Medulla oblongata (tissue), 1 donor: Measurements from ENCODE around the gene PCDHGA5.
"Not testable (repeated sequence)": the region's sequence is repeated elsewhere in the genome, so short reads cannot be mapped to it uniquely, and the experiment has no call there.

Experiments used
- DNase-seq: peaks from one replicate; pipeline ENCODE4 v3.0.0-alpha.2; 2015; ENCODE audit errors: extremely low spot score

The PCDHGA5 gene

DNA sequence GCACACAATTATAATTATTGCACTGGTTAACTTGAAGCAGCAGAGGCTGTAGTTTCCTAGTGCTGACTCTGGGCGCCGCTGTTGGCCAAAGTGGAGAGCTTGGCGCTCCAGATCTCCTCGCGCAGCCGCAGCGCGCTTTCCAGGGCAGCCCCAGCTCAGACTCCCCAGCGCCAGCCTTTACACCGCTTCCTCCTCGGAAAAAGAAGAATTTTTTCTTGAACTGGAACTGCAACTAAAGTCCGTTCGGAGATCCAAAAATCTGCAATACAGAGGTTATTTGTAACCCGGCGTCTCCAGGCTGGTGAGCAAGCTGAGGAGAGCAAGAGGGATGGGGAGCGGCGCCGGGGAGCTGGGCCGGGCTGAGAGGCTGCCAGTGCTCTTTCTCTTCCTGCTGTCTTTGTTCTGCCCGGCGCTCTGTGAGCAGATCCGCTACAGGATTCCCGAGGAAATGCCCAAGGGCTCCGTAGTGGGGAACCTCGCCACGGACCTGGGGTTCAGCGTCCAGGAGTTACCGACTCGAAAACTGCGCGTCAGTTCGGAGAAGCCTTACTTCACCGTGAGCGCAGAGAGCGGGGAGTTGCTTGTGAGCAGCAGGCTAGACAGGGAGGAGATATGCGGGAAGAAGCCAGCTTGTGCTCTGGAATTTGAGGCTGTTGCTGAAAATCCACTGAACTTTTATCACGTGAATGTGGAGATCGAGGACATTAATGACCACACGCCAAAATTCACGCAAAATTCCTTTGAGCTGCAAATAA lies 23.8 kb downstream of the PCDHGA5 start, which contains the start of gene PCDHGB4:
Gene PCDHGB4 (plus strand): TSS at position 142 of the 755 bp plus-strand sequence. CDS start 187 bp downstream, at position 329.
- DNase-seq = peak; percentile 4

DNA sequence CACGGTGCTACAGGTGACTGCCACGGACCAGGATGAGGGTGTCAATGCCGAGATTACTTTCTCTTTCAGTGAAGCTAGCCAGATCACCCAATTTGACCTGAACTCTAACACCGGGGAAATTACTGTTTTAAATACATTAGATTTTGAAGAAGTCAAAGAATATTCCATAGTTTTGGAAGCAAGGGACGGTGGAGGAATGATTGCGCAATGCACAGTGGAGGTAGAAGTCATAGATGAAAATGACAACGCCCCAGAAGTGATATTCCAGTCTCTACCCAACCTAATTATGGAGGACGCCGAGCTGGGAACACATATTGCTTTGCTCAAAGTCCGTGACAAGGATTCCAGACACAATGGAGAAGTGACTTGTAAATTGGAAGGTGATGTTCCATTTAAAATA lies 24.7 kb downstream of the PCDHGA5 start:
- DNase-seq = no peak

DNA sequence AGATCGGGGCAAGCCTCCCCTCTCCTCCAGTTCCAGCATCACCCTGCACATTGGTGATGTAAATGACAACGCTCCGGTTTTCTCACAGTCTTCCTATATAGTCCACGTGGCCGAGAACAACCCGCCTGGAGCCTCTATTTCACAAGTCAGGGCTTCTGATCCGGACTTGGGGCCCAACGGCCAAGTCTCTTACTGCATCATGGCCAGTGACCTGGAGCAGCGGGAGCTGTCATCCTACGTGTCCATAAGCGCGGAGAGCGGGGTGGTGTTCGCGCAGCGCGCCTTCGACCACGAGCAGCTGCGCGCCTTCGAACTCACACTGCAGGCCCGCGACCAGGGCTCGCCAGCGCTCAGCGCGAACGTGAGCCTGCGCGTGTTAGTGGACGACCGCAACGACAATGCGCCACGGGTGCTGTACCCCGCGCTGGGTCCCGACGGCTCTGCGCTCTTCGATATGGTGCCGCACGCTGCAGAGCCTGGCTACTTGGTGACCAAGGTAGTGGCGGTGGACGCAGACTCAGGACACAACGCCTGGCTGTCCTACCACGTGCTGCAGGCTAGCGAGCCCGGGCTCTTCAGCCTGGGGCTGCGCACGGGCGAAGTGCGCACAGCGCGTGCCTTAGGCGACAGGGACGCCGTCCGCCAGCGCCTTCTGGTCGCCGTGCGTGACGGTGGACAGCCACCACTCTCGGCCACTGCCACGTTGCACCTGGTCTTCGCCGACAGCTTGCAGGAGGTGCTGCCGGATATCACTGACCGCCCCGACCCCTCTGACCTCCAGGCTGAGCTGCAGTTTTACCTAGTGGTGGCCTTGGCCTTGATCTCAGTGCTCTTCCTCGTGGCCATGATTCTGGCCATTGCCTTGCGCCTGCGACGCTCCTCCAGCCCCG lies 25.4 kb downstream of the PCDHGA5 start:
- DNase-seq = no peak

DNA sequence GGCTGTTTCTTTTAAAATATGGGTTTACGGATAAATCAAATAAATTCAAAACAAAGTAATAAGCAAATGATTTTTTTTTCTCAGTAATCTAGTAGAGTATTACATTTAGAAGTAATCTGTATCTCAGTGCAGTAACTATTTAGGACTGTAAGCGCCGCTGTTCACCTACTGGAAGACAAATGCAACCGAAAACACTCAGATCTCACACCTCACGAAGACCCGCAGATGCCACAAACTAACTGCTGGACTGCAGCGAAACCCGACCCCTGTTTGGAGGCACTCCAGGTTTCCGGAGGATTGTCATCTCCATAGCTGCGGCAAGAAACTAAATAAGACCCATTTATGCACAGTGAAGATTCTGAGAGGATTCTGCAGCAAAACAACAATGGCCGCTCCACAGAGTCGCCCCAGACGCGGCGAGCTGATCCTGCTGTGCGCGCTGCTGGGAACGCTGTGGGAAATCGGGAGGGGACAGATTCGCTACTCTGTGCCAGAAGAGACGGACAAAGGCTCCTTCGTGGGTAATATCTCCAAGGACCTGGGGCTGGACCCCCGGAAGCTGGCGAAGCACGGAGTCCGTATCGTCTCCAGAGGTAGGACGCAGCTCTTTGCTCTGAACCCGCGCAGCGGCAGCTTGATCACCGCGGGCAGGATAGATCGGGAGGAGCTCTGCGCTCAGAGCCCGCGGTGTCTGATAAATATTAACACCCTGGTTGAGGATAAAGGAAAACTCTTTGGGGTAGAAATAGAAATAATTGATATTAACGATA lies 28.7 kb downstream of the PCDHGA5 start, which contains the start of gene PCDHGA8:
Gene PCDHGA8 (plus strand): TSS at position 205 of the 770 bp plus-strand sequence. CDS start 181 bp downstream, at position 386.
- no peak for DNase-seq

DNA sequence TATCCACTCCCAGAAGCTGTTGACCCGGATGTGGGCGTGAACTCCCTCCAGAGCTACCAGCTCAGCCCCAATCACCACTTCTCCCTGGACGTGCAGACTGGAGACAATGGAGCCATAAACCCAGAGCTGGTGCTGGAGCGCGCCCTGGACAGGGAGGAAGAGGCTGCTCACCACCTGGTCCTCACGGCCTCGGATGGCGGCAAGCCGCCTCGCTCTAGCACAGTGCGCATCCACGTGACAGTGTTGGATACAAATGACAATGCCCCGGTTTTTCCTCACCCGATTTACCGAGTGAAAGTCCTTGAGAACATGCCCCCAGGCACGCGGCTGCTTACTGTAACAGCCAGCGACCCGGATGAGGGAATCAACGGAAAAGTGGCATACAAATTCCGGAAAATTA lies 29.3 kb downstream of the PCDHGA5 start:
- DNase-seq = no peak

DNA sequence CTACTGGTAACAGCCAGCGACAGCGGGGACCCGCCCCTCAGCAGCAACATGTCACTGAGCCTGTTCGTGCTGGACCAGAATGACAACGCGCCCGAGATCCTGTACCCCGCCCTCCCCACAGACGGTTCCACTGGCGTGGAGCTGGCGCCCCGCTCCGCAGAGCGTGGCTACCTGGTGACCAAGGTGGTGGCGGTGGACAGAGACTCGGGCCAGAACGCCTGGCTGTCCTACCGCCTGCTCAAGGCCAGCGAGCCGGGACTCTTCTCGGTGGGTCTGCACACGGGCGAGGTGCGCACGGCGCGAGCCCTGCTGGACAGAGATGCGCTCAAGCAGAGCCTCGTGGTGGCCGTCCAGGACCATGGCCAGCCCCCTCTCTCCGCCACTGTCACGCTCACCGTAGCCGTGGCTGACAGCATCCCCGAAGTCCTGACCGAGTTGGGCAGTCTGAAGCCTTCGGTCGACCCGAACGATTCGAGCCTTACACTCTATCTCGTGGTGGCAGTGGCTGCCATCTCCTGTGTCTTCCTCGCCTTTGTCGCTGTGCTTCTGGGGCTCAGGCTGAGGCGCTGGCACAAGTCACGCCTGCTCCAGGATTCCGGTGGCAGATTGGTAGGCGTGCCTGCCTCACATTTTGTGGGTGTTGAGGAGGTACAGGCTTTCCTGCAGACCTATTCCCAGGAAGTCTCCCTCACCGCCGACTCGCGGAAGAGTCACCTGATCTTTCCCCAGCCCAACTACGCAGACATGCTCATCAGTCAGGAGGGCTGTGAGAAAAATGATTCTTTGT lies 30.6 kb downstream of the PCDHGA5 start:
- DNase-seq = not testable (repeated sequence)

DNA sequence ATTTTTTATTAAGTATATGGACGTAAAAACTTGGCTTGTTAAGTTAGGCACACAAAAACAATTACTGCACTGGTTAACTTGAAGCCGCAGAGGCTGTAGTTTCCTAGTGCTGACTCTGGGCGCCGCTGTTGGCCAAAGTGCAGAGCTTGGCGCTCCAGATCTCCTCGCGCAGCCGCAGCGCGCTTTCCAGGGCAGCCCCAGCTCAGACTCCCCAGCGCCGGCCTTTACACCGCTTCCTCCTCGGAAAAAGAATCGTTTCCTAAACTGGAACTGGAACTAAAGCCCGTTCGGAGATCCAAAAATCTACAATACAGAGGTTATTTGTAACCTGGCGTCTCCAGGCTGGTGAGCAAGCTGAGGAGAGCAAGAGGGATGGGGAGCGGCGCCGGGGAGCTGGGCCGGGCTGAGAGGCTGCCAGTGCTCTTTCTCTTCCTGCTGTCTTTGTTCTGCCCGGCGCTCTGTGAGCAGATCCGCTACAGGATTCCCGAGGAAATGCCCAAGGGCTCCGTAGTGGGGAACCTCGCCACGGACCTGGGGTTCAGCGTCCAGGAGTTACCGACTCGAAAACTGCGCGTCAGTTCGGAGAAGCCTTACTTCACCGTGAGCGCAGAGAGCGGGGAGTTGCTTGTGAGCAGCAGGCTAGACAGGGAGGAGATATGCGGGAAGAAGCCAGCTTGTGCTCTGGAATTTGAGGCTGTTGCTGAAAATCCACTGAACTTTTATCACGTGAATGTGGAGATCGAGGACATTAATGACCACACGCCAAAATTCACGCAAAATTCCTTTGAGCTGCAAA lies 34.0 kb downstream of the PCDHGA5 start, which contains the start of gene PCDHGB5:
Gene PCDHGB5 (plus strand): TSS at position 192 of the 796 bp plus-strand sequence. CDS start 181 bp downstream, at position 373.
- DNase-seq = peak; percentile 12

DNA sequence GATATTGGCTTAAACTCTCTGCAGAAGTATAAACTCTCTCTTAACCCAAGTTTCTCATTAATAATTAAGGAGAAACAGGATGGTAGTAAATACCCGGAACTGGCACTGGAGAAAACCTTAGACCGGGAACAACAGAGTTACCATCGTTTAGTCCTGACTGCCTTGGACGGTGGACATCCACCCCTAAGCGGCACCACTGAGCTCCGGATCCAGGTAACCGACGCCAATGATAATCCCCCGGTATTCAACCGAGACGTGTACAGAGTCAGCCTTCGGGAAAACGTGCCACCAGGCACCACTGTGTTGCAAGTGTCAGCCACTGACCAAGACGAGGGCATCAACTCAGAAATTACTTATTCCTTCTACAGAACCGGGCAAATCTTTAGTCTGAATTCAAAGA lies 34.6 kb downstream of the PCDHGA5 start:
- DNase-seq = no peak

DNA sequence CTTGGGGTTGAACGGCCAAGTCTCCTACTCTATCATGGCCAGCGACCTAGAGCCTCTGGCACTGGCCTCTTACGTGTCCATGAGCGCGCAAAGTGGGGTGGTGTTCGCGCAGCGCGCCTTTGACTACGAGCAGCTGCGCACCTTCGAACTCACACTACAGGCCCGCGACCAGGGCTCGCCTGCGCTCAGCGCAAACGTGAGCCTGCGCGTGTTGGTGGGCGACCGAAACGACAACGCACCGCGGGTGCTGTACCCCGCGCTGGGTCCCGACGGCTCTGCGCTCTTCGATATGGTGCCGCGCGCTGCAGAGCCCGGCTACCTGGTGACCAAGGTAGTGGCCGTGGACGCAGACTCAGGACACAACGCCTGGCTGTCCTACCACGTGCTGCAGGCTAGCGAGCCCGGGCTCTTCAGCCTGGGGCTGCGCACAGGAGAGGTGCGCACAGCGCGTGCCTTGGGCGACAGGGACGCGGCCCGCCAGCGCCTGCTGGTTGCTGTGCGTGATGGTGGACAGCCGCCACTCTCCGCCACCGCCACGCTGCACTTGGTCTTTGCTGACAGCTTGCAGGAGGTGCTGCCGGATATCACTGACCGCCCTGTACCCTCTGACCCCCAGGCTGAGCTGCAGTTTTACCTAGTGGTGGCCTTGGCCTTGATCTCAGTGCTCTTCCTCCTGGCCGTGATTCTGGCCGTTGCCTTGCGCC lies 35.7 kb downstream of the PCDHGA5 start:
- DNase-seq = no peak

DNA sequence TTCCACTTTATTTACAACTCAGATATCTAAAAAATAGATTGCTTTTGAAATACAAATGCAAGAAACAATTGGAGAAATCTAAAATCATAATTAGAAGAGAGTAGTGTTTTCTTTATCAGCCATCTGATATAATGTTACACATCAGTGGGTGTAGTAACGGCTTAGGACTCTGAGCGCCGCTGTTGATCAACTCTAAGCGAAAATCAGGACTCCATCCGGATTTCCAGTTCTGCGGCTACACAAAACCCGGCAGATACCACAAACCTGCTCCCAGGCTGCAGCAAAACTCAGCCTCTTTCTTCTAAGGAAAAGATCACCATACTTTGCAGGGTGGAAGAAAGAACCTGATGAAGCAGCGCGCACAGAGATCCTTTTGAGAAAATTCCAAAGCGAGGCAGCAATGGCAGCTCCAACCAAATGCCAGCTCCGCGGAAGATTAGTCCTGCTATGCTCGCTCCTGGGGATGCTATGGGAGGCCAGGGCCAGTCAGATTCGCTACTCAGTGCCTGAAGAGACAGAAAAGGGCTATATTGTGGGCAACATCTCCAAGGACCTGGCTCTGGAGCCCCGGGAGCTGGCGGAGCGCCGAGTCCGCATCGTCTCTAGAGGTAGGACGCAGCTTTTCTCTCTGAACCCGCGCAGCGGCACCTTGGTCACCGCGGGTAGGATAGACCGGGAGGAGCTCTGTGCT lies 38.7 kb downstream of the PCDHGA5 start, which contains the start of gene PCDHGA9:
Gene PCDHGA9 (plus strand): TSS at position 226 of the 691 bp plus-strand sequence. CDS start 175 bp downstream, at position 401.
- peak; percentile 27 for DNase-seq

DNA sequence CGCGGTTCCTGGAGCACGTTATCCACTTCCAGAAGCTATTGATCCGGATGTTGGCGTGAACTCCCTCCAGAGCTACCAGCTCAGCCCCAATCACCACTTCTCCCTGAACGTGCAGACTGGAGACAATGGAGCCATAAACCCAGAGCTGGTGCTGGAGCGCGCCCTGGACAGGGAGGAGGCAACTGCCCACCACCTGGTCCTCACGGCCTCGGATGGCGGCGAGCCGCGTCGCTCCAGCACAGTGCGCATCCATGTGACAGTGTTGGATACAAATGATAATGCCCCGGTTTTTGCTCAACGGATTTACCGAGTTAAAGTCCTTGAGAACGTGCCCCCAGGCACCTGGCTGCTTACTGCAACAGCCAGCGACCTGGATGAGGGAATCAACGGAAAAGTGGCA lies 39.4 kb downstream of the PCDHGA5 start:
- DNase-seq = no peak

DNA sequence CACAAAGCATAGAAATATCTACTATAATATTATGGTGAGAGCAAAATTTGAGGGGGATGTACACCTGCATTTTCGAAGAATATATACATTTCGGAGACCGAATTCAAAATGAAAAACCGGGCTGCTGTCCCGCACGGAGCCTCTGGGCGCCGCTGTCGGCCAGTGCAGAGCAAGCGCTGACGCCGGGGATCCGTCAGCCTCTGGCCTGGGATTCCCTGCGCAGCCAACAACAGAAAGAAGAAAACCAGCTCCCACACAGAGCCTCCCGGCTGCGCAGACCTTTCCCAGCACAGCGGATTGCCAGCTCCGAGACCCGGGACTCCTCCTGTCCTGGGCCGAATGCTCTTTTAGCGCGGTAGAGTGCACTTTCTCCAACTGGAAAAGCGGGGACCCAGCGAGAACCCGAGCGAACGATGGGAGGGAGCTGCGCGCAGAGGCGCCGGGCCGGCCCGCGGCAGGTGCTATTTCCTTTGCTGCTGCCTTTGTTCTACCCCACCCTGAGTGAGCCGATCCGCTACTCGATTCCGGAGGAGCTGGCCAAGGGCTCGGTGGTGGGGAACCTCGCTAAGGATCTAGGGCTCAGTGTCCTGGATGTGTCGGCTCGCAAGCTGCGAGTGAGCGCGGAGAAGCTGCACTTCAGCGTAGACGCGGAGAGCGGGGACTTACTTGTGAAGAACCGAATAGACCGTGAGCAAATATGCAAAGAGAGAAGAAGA lies 44.0 kb downstream of the PCDHGA5 start, which contains the start of gene PCDHGB6:
Gene PCDHGB6 (plus strand): TSS at position 232 of the 716 bp plus-strand sequence. CDS start 182 bp downstream, at position 414.
- DNase-seq = not testable (repeated sequence)

DNA sequence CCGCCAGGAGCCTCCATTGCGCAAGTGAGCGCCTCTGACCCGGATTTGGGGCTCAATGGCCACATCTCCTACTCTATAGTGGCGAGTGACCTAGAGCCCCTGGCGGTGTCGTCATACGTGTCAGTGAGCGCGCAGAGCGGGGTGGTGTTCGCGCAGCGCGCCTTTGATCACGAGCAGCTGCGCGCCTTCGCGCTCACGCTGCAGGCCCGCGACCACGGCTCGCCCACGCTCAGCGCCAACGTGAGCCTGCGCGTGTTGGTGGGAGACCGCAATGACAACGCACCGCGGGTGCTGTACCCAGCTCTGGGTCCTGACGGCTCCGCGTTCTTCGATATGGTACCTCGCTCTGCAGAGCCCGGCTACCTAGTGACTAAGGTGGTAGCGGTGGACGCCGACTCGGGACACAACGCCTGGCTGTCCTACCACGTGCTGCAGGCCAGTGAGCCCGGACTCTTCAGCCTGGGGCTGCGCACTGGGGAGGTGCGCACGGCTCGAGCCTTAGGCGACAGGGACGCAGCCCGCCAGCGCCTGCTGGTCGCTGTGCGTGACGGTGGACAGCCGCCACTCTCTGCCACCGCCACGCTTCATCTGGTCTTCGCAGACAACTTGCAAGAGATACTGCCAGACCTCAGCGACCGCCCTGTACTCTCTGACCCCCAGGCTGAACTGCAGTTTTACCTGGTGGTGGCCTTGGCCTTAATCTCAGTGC lies 45.8 kb downstream of the PCDHGA5 start:
- DNase-seq = no peak

DNA sequence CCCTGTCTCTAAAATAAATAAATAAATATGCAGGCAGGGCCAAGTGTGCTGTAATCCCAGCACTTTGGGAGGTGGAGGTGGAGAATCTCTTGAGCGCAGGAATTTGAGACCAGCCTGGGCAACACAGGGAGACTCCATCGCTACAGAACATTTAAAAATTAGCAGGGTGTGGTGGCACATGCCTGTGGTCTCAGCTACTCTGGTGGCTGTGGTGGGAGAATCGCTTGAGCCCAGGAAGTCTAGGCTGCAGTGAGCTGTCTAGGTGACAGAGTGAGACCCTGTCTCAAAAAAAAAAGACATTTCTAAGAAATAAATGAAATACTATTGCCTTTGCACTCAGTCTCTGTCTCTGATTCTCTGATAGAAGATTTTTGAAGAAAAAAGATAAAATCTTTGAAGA lies 47.6 kb downstream of the PCDHGA5 start:
- DNase-seq = no peak

DNA sequence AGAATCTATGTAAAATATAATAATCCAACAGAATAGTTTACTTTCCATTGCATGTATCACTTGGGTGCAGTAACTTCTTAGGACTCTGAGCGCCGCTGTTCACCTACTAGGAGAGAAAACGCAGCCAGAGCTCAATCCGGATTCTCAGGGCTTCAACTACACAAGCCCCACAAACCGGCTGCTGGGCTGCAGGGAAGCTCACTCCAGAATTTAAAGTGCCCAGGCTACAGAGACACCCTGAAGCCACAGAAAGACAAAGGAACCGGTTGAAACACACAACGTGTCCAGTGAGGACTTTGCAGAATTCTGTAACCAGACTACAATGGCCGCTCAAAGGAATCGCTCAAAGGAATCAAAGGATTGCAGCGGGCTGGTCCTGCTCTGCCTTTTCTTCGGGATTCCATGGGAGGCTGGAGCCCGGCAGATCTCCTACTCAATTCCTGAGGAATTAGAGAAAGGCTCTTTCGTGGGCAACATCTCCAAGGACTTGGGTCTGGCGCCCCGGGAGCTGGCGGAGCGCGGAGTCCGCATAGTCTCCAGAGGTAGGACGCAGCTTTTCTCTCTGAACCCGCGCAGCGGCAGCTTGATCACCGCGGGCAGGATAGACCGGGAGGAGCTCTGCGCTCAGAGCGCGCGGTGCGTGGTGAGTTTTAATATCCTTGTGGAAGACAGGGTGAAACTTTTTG lies 49.0 kb downstream of the PCDHGA5 start, which contains the start of gene PCDHGA10:
Gene PCDHGA10 (plus strand): TSS at position 134 of the 686 bp plus-strand sequence. CDS start 189 bp downstream, at position 323.
- peak; percentile 25 for DNase-seq

DNA sequence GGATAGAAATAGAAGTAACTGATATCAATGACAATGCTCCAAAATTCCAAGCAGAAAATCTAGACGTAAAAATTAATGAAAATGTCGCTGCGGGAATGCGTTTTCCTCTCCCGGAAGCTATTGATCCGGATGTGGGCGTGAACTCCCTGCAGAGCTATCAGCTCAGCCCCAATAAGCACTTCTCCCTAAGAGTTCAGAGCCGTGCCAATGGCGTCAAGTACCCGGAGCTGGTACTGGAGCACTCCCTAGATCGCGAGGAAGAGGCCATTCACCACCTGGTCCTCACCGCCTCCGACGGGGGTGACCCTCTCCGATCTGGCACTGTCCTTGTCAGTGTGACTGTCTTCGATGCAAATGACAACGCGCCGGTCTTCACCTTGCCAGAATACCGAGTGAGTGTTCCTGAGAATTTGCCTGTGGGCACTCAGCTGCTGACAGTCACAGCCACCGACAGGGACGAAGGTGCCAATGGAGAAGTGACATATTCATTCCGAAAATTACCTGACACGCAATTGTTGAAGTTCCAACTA lies 49.6 kb downstream of the PCDHGA5 start:
- DNase-seq = no peak
